Right atrium auricular region (tissue), 2 donors: ENCODE data around the gene TSG101. TPM values are rescaled to one million over a fixed set of nuclear protein-coding genes. Genes with fewer than 3 reads are reported as not detected.

ENCODE experiments used
- DNase-seq: peaks from one replicate; pipeline ENCODE4 v3.0.0-alpha.2; 2019; ENCODE audit warnings: low spot score
- H3K27ac ChIP-seq, 2 donors: fragments of 200-600 bp; sonication (generic); 1 replicate in 1 of 2; 2 replicates in 1 of 2; pipeline ENCODE4 v1.5.1; 2016 to 2019
- H3K27me3 ChIP-seq, 2 donors: fragments of 200-600 bp; sonication (generic); one replicate each; pipeline versions ENCODE4 v1.5.1 to v1.6.0; 2017 to 2019
- H3K36me3 ChIP-seq: fragments of 200-600 bp; sonication (generic); one replicate; pipeline ENCODE4 v1.5.1; 2016
- H3K4me1 ChIP-seq, 2 donors: fragments of 200-600 bp; sonication (generic); one replicate each; pipeline versions ENCODE4 v1.5.1 to v1.6.0; 2017 to 2019
- H3K4me3 ChIP-seq, 2 donors: fragments of 200-600 bp; sonication (generic); 1 replicate in 1 of 2; 2 replicates in 1 of 2; pipeline ENCODE4 v1.5.1; 2017 to 2019; ENCODE audit warnings: mild to moderate bottlenecking in 1 of 2, moderate library complexity in 1 of 2
- H3K9me3 ChIP-seq, 2 donors: fragments of 200-600 bp; sonication (generic); one replicate each; pipeline ENCODE4 v1.5.1; 2019
- CTCF ChIP-seq, 2 donors: fragments of 200-600 bp; sonication (generic); IDR thresholded peaks; one replicate each; pipeline ENCODE4 v1.5.1; 2019; ENCODE audit warnings: antibody characterized with exemption in 2 of 2
- total RNA-seq, 2 donors: library from RNA; depleted of rRNA; stranded (reverse); fragments of >200 nt; gene quantifications; one replicate each; pipeline ENCODE4 v1.1.0, GENCODE V29; 2016

The TSG101 gene
- total RNA-seq, 2 donors from 2014 or later: 105 to 169 TPM

GRCh38 chr11:18521122-18521521 is 5.6 kb downstream of the TSG101 start:
- Histone ChIP-seq H3K36me3 (peaks cover 5% of the 10 kb centered on the region), H3K27me3 (no peaks in the 10 kb centered on the region), H3K4me1 (peaks cover 0 to 6% of the 10 kb centered on the region in 2 donors), H3K4me3 (no peak overlapping the region), H3K9me3 (no peaks in the 10 kb centered on the region), H3K27ac (no peak overlapping the region)
- no peak for TF ChIP-seq CTCF (IDR thresholded peaks at IDR 0.05)
- DNase-seq: no peak

GRCh38 chr11:18502352-18502751 is 24.4 kb downstream of the TSG101 start:
- DNase-seq: no peak
- Histone ChIP-seq H3K36me3 (peaks cover 83% of the 10 kb centered on the region), H3K27ac (no peak overlapping the region), H3K4me3 (no peak overlapping the region), H3K27me3 (no peaks in the 10 kb centered on the region), H3K9me3 (no peaks in the 10 kb centered on the region), H3K4me1 (no peaks in the 10 kb centered on the region)
- TF ChIP-seq CTCF (IDR thresholded peaks at IDR 0.05): no peak

- DNase-seq: no peak
- peaks cover 77% of the 10 kb centered on the region for H3K36me3 ChIP-seq
- H3K9me3 ChIP-seq: no peaks in the 10 kb centered on the region
- no peak overlapping the region for H3K27ac ChIP-seq
- TF ChIP-seq CTCF (IDR thresholded peaks at IDR 0.05): no peak
- H3K4me3 ChIP-seq: no peak overlapping the region
- no peaks in the 10 kb centered on the region for H3K27me3 ChIP-seq
- no peaks in the 10 kb centered on the region for H3K4me1 ChIP-seq
Measured at GRCh38 chr11:18501629-18502028, 25.1 kb downstream of the TSG101 start.

- no peak overlapping the region for H3K27ac ChIP-seq
- no peak overlapping the region for H3K4me3 ChIP-seq
Measured at GRCh38 chr11:18498039-18498438, 28.7 kb downstream of the TSG101 start.

GRCh38 chr11:18495703-18496102 is 31.0 kb downstream of the TSG101 start:
- DNase-seq: no peak
- no peak for TF ChIP-seq CTCF (IDR thresholded peaks at IDR 0.05)
- Histone ChIP-seq H3K27me3 (no peaks in the 10 kb centered on the region), H3K4me1 (no peaks in the 10 kb centered on the region), H3K36me3 (peaks cover 47% of the 10 kb centered on the region), H3K4me3 (no peak overlapping the region), H3K9me3 (no peaks in the 10 kb centered on the region), H3K27ac (no peak overlapping the region)

More at GRCh38 chr11:18498039-18498438, 28.7 kb downstream of the TSG101 start:
- no peak for DNase-seq
- no peaks in the 10 kb centered on the region for H3K27me3 ChIP-seq
- H3K4me1 ChIP-seq: no peaks in the 10 kb centered on the region
- H3K36me3 ChIP-seq: peaks cover 62% of the 10 kb centered on the region
- no peaks in the 10 kb centered on the region for H3K9me3 ChIP-seq
- TF ChIP-seq CTCF (IDR thresholded peaks at IDR 0.05): no peak

GRCh38 chr11:18495271-18495670 is 31.5 kb downstream of the TSG101 start:
- Histone ChIP-seq H3K36me3 (peaks cover 48% of the 10 kb centered on the region), H3K27me3 (no peaks in the 10 kb centered on the region), H3K9me3 (no peaks in the 10 kb centered on the region), H3K4me1 (no peaks in the 10 kb centered on the region), H3K27ac (no peak overlapping the region), H3K4me3 (no peak overlapping the region)
- no peak for DNase-seq
- no peak for TF ChIP-seq CTCF (IDR thresholded peaks at IDR 0.05)
